Smooth muscle cell (in vitro differentiated cells): ENCODE measurements around the gene TEPSIN. TPM values are rescaled to one million over a fixed set of nuclear protein-coding genes. Genes with fewer than 3 reads are reported as not detected.

ENCODE experiments used
- DNase-seq: peaks from one replicate; lab custom pipeline; 2025; ENCODE audit not compliant: unreplicated experiment; lab: John Stamatoyannopoulos, UW
- H2AFZ ChIP-seq: fragments of 200-600 bp; sonication (generic); 2 replicates; pipeline ENCODE4 v1.6.0; 2016; ENCODE audit warnings: antibody characterized with exemption, low read depth, mild to moderate bottlenecking
- H3F3A ChIP-seq: fragments of 200-600 bp; sonication (generic); 2 replicates; pipeline ENCODE4 v1.6.0; 2017; ENCODE audit warnings: antibody characterized with exemption, low read depth
- H3K27ac ChIP-seq: fragments of 200-600 bp; sonication (generic); 2 replicates; pipeline ENCODE4 v1.5.1; 2016; ENCODE audit warnings: low read depth, mild to moderate bottlenecking
- H3K27me3 ChIP-seq: fragments of 200-600 bp; sonication (generic); 2 replicates; pipeline ENCODE4 v1.6.1; 2016; ENCODE audit warnings: low read depth, mild to moderate bottlenecking
- H3K36me3 ChIP-seq: fragments of 200-600 bp; sonication (generic); 2 replicates; pipeline ENCODE4 v1.5.1; 2016; ENCODE audit warnings: low read depth
- H3K4me1 ChIP-seq: fragments of 200-600 bp; sonication (generic); 2 replicates; pipeline ENCODE4 v1.5.1; 2016; ENCODE audit warnings: low read depth
- H3K4me2 ChIP-seq: fragments of 200-600 bp; sonication (generic); 2 replicates; pipeline ENCODE4 v1.6.0; 2016; ENCODE audit warnings: mild to moderate bottlenecking
- H3K4me3 ChIP-seq: fragments of 200-600 bp; sonication (generic); 2 replicates; pipeline ENCODE4 v1.5.1; 2016; ENCODE audit warnings: mild to moderate bottlenecking
- H3K79me2 ChIP-seq: fragments of 200-600 bp; sonication (generic); 2 replicates; pipeline ENCODE4 v1.6.0; 2016; ENCODE audit warnings: low read depth, mild to moderate bottlenecking
- H3K9ac ChIP-seq: fragments of 200-600 bp; sonication (generic); 2 replicates; pipeline ENCODE4 v1.6.0; 2016; ENCODE audit warnings: low read depth
- H3K9me3 ChIP-seq: fragments of 200-600 bp; sonication (generic); replicated peaks from 2 replicates; pipeline ENCODE4 v1.5.1; 2016; ENCODE audit warnings: low read depth
- H4K20me1 ChIP-seq: fragments of 200-600 bp; sonication (generic); 2 replicates; pipeline ENCODE4 v1.6.0; 2016; ENCODE audit warnings: low read depth
- WGBS: methylation state at CpG from one replicate; pipeline ENCODE4 v1.1.7; 2016; ENCODE audit warnings: low lambda C conversion rate; 5-methylcytosine and 5-hydroxymethylcytosine counted together
- polyA plus RNA-seq: library from polyadenylated mRNA; unstranded; fragments of >200 nt; fragmentation: Nextera tagmentation; extraction: Ambion mirVana; gene quantifications from 2 replicates; pipeline ENCODE4 v1.2.1, GENCODE V29; 2016
- total RNA-seq: library from RNA; depleted of rRNA; stranded (reverse); fragments of >200 nt; gene quantifications from 2 replicates; pipeline ENCODE4 v1.2.3, GENCODE V29; 2014
- TF ChIP-seq, protein P1 (sequence below): fragments of 200-600 bp; sonication (generic); IDR thresholded peaks from 2 replicates; pipeline ENCODE4 v1.5.1; 2017; ENCODE audit warnings: borderline replicate concordance, mild to moderate bottlenecking, antibody characterized with exemption; ENCODE audit not compliant: insufficient read depth, poor library complexity, severe bottlenecking

Gene TEPSIN
- total and polyA plus RNA-seq, 2 experiments from 2014 or later, result 9.8 to 18.6 TPM

DNA sequence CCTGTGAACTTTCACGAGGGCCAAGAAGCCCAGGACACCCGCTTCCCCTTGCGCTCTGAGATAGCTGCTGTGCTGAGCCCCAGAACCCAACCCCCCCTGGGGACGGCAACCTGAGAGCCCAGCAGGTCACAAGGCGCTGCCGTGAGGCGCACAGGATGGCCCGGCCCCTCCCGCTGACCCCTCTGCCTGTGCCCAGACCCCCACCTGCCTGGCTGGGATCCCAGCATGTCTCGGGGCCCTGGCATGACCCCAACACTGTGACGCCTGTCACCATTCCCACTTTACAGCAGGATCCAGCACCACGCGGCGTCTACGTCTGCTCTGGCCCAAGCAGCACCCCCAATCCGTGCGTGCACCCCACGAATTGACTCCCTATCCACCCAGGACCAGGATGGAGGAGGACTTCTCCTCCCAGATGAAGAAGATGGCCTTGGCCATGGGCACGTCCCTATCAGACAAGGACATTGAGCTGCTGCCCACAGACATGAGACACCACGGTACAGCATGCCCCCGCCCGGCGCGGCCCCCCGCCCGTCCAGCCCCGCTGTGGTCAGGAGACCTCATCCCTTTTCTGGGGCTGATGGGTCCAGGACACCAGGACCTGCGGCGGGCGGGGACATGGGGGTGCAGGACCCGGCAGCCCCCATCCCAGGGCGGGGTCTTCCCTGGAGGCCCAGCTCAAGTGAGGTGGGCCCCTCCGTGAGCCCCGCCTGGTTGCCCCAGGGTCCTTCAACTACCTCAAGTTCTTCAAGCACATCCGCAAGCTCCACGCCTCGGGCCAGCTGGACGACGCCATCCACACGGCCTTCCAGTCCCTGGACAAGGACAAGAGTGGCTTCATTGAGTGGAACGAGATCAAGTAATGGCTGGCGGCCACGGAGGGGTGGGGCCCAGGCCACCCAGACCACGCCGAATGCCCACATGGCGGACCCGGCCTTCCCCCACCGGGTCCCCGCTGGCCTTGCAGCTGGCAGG is 57.7 kb downstream of the TEPSIN start:
- Histone ChIP-seq H3K36me3 (no peaks in the 10 kb centered on the region), H3K9ac (no peak overlapping the region), H4K20me1 (no peaks in the 10 kb centered on the region), H3K79me2 (no peaks in the 10 kb centered on the region), H3K4me3 (no peak overlapping the region), H3K4me1 (no peaks in the 10 kb centered on the region), H3K27ac (no peak overlapping the region), H3K4me2 (no peak overlapping the region), H3F3A (no peaks in the 10 kb centered on the region), H3K9me3 (no peaks in the 10 kb centered on the region), H3K27me3 (no peaks in the 10 kb centered on the region), H2AFZ (no peak overlapping the region)
- no peak for DNase-seq
- TF ChIP-seq, protein P1, sequence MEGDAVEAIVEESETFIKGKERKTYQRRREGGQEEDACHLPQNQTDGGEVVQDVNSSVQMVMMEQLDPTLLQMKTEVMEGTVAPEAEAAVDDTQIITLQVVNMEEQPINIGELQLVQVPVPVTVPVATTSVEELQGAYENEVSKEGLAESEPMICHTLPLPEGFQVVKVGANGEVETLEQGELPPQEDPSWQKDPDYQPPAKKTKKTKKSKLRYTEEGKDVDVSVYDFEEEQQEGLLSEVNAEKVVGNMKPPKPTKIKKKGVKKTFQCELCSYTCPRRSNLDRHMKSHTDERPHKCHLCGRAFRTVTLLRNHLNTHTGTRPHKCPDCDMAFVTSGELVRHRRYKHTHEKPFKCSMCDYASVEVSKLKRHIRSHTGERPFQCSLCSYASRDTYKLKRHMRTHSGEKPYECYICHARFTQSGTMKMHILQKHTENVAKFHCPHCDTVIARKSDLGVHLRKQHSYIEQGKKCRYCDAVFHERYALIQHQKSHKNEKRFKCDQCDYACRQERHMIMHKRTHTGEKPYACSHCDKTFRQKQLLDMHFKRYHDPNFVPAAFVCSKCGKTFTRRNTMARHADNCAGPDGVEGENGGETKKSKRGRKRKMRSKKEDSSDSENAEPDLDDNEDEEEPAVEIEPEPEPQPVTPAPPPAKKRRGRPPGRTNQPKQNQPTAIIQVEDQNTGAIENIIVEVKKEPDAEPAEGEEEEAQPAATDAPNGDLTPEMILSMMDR, result no peak
- 97% methylated on average over 40 of the region's 49 CpGs for WGBS

DNA sequence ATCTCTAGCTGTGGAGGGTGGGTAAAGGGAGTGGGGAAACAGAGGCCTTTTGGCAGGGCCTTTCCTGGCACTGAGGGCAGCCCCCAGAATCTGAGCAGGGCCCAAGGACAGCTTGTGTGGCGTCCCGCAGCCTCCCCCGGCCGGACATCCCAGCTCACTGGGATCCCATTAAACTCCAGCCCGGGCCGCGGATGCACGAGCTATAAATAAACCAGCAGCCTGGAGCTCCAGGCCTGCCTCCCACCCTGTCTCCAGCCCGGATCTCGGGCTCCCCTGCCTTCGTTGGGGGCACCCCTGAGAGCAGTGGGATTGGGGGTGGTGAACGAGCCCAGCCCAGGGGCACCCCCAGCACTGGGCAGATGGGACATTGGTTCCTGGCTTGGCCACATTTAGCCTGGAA is 59.0 kb downstream of the TEPSIN start:
- no peaks in the 10 kb centered on the region for H3K27me3 ChIP-seq
- H3K27ac ChIP-seq, result no peak overlapping the region
- TF ChIP-seq, protein P1, result no peak
- no peak overlapping the region for H3K4me3 ChIP-seq
- 65% methylated on average over 12 of the region's 12 CpGs for WGBS
- no peaks in the 10 kb centered on the region for H3K36me3 ChIP-seq
- no peaks in the 10 kb centered on the region for H3K79me2 ChIP-seq
- no peak overlapping the region for H3K9ac ChIP-seq
- H2AFZ ChIP-seq, result no peak overlapping the region
- no peak for DNase-seq
- H4K20me1 ChIP-seq, result no peaks in the 10 kb centered on the region
- H3K4me1 ChIP-seq, result no peaks in the 10 kb centered on the region
- no peak overlapping the region for H3K4me2 ChIP-seq
- H3F3A ChIP-seq, result no peaks in the 10 kb centered on the region
- H3K9me3 ChIP-seq, result peaks cover 6% of the 10 kb centered on the region

DNA sequence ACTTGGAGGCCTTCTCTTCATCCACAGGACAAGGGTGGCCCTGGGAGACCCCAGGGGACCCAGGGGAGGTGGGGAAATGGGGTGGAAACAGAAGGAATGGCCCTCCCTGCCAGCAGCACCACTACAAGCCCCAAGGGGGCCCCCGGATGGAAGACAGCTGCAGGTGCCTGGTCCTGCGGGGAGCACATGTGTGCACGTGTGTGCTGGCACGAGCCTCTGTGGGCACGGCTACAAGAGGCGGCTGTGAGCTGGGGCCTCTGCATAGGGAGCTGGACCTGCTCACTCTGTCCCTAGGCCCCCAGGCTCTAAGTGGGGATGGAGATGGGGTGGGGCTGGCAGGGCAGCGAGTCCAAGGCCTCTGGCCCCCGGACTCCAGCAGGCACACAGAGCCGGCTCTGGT is 59.6 kb downstream of the TEPSIN start:
- H3K27ac ChIP-seq, result no peak overlapping the region
- 93% methylated on average over 7 of the region's 9 CpGs for WGBS
- DNase-seq, result no peak
- no peaks in the 10 kb centered on the region for H3K27me3 ChIP-seq
- no peak overlapping the region for H3K4me3 ChIP-seq
- no peaks in the 10 kb centered on the region for H3K79me2 ChIP-seq
- H2AFZ ChIP-seq, result no peak overlapping the region
- H3F3A ChIP-seq, result no peaks in the 10 kb centered on the region
- TF ChIP-seq, protein P1, result no peak
- no peak overlapping the region for H3K4me2 ChIP-seq
- H3K36me3 ChIP-seq, result no peaks in the 10 kb centered on the region
- no peaks in the 10 kb centered on the region for H3K4me1 ChIP-seq
- H4K20me1 ChIP-seq, result no peaks in the 10 kb centered on the region
- H3K9ac ChIP-seq, result no peak overlapping the region
- peaks cover 6% of the 10 kb centered on the region for H3K9me3 ChIP-seq

Other genes with a start within 250 kb of the TEPSIN start
- 5.8 and 11.9 TPM in 2 replicates for gene CHMP6, start 247.2 kb downstream of the TEPSIN start, total RNA-seq
- 21.5 and 30.9 TPM in 2 replicates for gene CHMP6, start 247.2 kb downstream of the TEPSIN start, polyA plus RNA-seq
- gene BAIAP2, start 203.9 kb downstream of the TEPSIN start, total RNA-seq, result 27.8 and 41.9 TPM in 2 replicates
- 26.6 and 47.2 TPM in 2 replicates for gene BAIAP2, start 203.9 kb downstream of the TEPSIN start, polyA plus RNA-seq
- gene PVALEF, start 73.5 kb downstream of the TEPSIN start, total RNA-seq, result not detected in 2 replicates
- not detected in 2 replicates for gene PVALEF, start 73.5 kb downstream of the TEPSIN start, polyA plus RNA-seq
- 0.13 and 0.67 TPM in 2 replicates for gene AATK, start 72.8 kb downstream of the TEPSIN start, total RNA-seq
- 0.61 TPM in 2 replicates for gene AATK, start 72.8 kb downstream of the TEPSIN start, polyA plus RNA-seq
- gene CEP131, start 16.1 kb downstream of the TEPSIN start, total RNA-seq, result 3.0 and 4.6 TPM in 2 replicates
- 13.4 and 17.6 TPM in 2 replicates for gene CEP131, start 16.1 kb downstream of the TEPSIN start, polyA plus RNA-seq
- 50.2 and 60.6 TPM in 2 replicates for gene NDUFAF8, start 263 bp upstream of the TEPSIN start, total RNA-seq
- 111 and 141 TPM in 2 replicates for gene NDUFAF8, start 263 bp upstream of the TEPSIN start, polyA plus RNA-seq
- gene SLC38A10, start 56.3 kb upstream of the TEPSIN start, total RNA-seq, result 61.4 and 61.6 TPM in 2 replicates
- 97.1 and 98.4 TPM in 2 replicates for gene SLC38A10, start 56.3 kb upstream of the TEPSIN start, polyA plus RNA-seq
- gene BAHCC1, start 156.4 kb upstream of the TEPSIN start, total RNA-seq, result 4.6 and 5.4 TPM in 2 replicates
- gene BAHCC1, start 156.4 kb upstream of the TEPSIN start, polyA plus RNA-seq, result 3.2 and 3.9 TPM in 2 replicates